HEK293 (cell line): ENCODE measurements around the gene EDAR.

Experiments used
- CTCF ChIA-PET: fragments of 350-600 bp; formaldehyde crosslinking; extraction: SDS; loops from one replicate; lab custom pipeline; 2021; ENCODE audit warnings: antibody characterized with exemption; lab: Yijun Ruan, JAX
- POLR2A ChIA-PET: fragments of 300-600 bp; formaldehyde crosslinking; extraction: SDS; loops from one replicate; lab custom pipeline; 2020; ENCODE audit warnings: antibody characterized with exemption, inconsistent platforms; lab: Yijun Ruan, JAX
- H3K27ac ChIP-seq: fragments of 200-500 bp; sonication (Bioruptor generic); 2 replicates; pipeline ENCODE4 v1.5.1; 2014; ENCODE audit warnings: low read depth, low read length, control low read depth, inconsistent platforms; ENCODE audit errors: extremely low read depth
- H3K36me3 ChIP-seq, 2 experiments: fragments of 200-500 bp in 1 of 2; sonication (Bioruptor generic) in 1 of 2; 1 replicate in 1 of 2; 2 replicates in 1 of 2; pipeline ENCODE4 v1.5.1; 2014 to 2017; ENCODE audit warnings: inconsistent platforms in 2 of 2, low read length in 2 of 2; ENCODE audit not compliant: control insufficient read depth in 2 of 2, insufficient read depth in 1 of 2
- H3K4me1 ChIP-seq: fragments of 200-500 bp; sonication (Bioruptor generic); 2 replicates; pipeline ENCODE4 v1.5.1; 2014; ENCODE audit warnings: mild to moderate bottlenecking, low read length, inconsistent platforms; ENCODE audit not compliant: control insufficient read depth, insufficient read depth
- H3K4me3 ChIP-seq: 2 replicates; pipeline ENCODE4 v1.5.1; 2011; ENCODE audit warnings: low read depth, mild to moderate bottlenecking, control low read depth, low read length, moderate library complexity
- H3K9me3 ChIP-seq: fragments of 200-500 bp; sonication (Bioruptor generic); 2 replicates; pipeline ENCODE4 v1.5.1; 2014; ENCODE audit warnings: low read depth, low read length, inconsistent platforms; ENCODE audit not compliant: control insufficient read depth, insufficient read depth
- FEZF1 ChIP-seq: fragments of 450-650 bp; formaldehyde crosslinking; IDR thresholded peaks from 2 replicates; pipeline ENCODE4 v1.5.1; 2016; ENCODE audit warnings: missing biosample characterization, missing genetic modification characterization
- GLI2 ChIP-seq: fragments of 450-650 bp; formaldehyde crosslinking; IDR thresholded peaks from 2 replicates; pipeline ENCODE4; 2017; ENCODE audit warnings: missing biosample characterization, missing genetic modification characterization, low read depth, borderline replicate concordance
- GLIS1 ChIP-seq: fragments of 450-650 bp; formaldehyde crosslinking; IDR thresholded peaks from 2 replicates; pipeline ENCODE4 v1.5.1; 2016; ENCODE audit warnings: missing biosample characterization, missing genetic modification characterization
- GLIS2 ChIP-seq: fragments of 450-650 bp; formaldehyde crosslinking; IDR thresholded peaks from 2 replicates; pipeline ENCODE4 v1.5.1; 2016; ENCODE audit warnings: missing biosample characterization, missing genetic modification characterization
- SETDB1 ChIP-seq: IDR thresholded peaks from one replicate; pipeline ENCODE4 v1.6.1; 2017; ENCODE audit warnings: mild to moderate bottlenecking, low read length, moderate library complexity, mixed read lengths; ENCODE audit not compliant: insufficient read length
- TRIM28 ChIP-seq: IDR thresholded peaks from 2 replicates; pipeline ENCODE4 v1.6.1; 2011; ENCODE audit warnings: low read length, control low read depth, borderline replicate concordance
- ZBTB10 ChIP-seq: fragments of 450-650 bp; formaldehyde crosslinking; IDR thresholded peaks from 2 replicates; pipeline ENCODE4 v1.5.1; 2016; ENCODE audit warnings: missing biosample characterization, missing genetic modification characterization
- ZBTB11 ChIP-seq: fragments of 450-650 bp; formaldehyde crosslinking; conservative IDR thresholded peaks from 2 replicates; pipeline ENCODE4 v1.5.1; 2016; ENCODE audit warnings: low read depth, missing biosample characterization, missing genetic modification characterization
- ZFP3 ChIP-seq: fragments of 450-650 bp; formaldehyde crosslinking; IDR thresholded peaks from 2 replicates; pipeline ENCODE4 v1.5.1; 2016; ENCODE audit warnings: low read depth, missing biosample characterization, missing genetic modification characterization
- ZNF140 ChIP-seq: fragments of 450-650 bp; formaldehyde crosslinking; IDR thresholded peaks from 2 replicates; pipeline ENCODE4 v1.5.1; 2016; ENCODE audit warnings: missing biosample characterization, missing genetic modification characterization
- ZNF16 ChIP-seq: fragments of 450-650 bp; formaldehyde crosslinking; IDR thresholded peaks from 2 replicates; pipeline ENCODE4 v1.5.1; 2016; ENCODE audit warnings: low read depth, missing biosample characterization, missing genetic modification characterization
- ZNF19 ChIP-seq: fragments of 450-650 bp; formaldehyde crosslinking; IDR thresholded peaks from 2 replicates; pipeline ENCODE4; 2016; ENCODE audit warnings: missing biosample characterization, missing genetic modification characterization, low read depth
- ZNF26 ChIP-seq: fragments of 450-650 bp; formaldehyde crosslinking; IDR thresholded peaks from 2 replicates; pipeline ENCODE4 v1.5.1; 2016; ENCODE audit warnings: missing biosample characterization, missing genetic modification characterization
- ZNF292 ChIP-seq: fragments of 450-650 bp; formaldehyde crosslinking; IDR thresholded peaks from 2 replicates; pipeline ENCODE4 v1.5.1; 2016; ENCODE audit warnings: low read depth, missing biosample characterization, missing genetic modification characterization, borderline replicate concordance
- ZNF302 ChIP-seq: fragments of 450-650 bp; formaldehyde crosslinking; IDR thresholded peaks from 2 replicates; pipeline ENCODE4 v1.5.1; 2016; ENCODE audit warnings: missing biosample characterization, missing genetic modification characterization, low read depth
- ZNF391 ChIP-seq: fragments of 450-650 bp; formaldehyde crosslinking; IDR thresholded peaks from 2 replicates; pipeline ENCODE4 v1.5.1; 2016; ENCODE audit warnings: low read depth, missing biosample characterization, missing genetic modification characterization, borderline replicate concordance
- ZNF747 ChIP-seq: fragments of 450-650 bp; formaldehyde crosslinking; IDR thresholded peaks from 2 replicates; pipeline ENCODE4 v1.5.1; 2016; ENCODE audit warnings: missing biosample characterization, missing genetic modification characterization
- ZXDB ChIP-seq: fragments of 450-650 bp; formaldehyde crosslinking; IDR thresholded peaks from 2 replicates; pipeline ENCODE4 v1.5.1; 2016; ENCODE audit warnings: missing biosample characterization, missing genetic modification characterization
- TF ChIP-seq, protein P1 (sequence below): fragments of 450-650 bp; formaldehyde crosslinking; IDR thresholded peaks from 2 replicates; pipeline ENCODE4 v1.5.1; 2016; ENCODE audit warnings: missing biosample characterization, missing genetic modification characterization
- TF ChIP-seq, protein P2 (sequence below): fragments of 450-650 bp; formaldehyde crosslinking; IDR thresholded peaks from 2 replicates; pipeline ENCODE4 v1.5.1; 2016; ENCODE audit warnings: missing biosample characterization, missing genetic modification characterization
- TF ChIP-seq, protein P3 (sequence below): fragments of 450-650 bp; formaldehyde crosslinking; IDR thresholded peaks from 2 replicates; pipeline ENCODE4 v1.5.1; 2017; ENCODE audit warnings: missing biosample characterization, mild to moderate bottlenecking, missing genetic modification characterization, moderate library complexity

EDAR gene

DNA sequence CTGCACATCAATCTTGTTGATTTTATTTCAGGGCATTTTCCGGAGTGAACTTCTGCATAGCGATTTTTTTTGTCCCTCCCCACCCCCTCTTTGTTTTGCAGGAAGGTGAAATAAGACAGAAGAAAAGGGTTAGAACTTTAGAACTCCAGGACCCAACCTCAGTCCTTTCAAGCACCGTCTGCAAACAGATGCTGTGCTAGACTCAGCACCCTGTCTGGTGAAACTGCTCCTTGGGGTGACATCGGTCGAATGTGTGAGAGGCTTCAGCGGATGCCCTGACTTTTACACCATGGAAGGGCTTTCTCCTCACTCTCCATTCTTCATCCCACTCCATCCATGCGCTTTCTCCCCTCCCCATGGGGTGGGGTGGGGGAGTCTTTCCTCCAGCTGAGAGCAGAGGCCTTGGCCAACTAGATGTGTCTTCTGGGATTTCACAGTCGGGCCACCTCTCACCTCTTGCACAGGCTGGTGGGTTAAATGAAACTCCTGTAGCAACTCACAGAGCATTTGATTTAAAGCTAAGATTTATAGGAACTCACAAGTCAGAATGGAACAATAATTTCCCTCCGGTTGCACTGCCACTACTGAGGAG, 43.3 kb upstream of the EDAR start:
- Histone ChIP-seq H3K4me3 (peak overlapping the region; percentile 23; the same call in 1 of the 2 replicates), H3K27ac (peak overlapping the region; percentile 96), H3K4me1 (peaks cover 33% of the 10 kb centered on the region), H3K36me3 (no peaks in the 10 kb centered on the region), H3K9me3 (no peaks in the 10 kb centered on the region)
- TF ChIP-seq ZXDB (tag by site-specific recombination) (0 out of 2 replicates have a peak, but pooled peaks have one; percentile 3), ZBTB10 (tag by site-specific recombination) (no peak)
- CTCF ChIA-PET = no interaction called here
- POLR2A ChIA-PET = interaction anchor here (0.6 to 1.0 kb wide), 2 partner anchors 37 to 44 kb away, joined by 4 to 5 read pairs; no protein-coding TSS in a partner anchor

GRCh38 chr2:109031476-109032228, 42.6 kb upstream of the EDAR start:
- Histone ChIP-seq H3K36me3 (no peaks in the 10 kb centered on the region), H3K27ac (peak overlapping the region; percentile 96), H3K9me3 (no peaks in the 10 kb centered on the region), H3K4me1 (peaks cover 33% of the 10 kb centered on the region), H3K4me3 (peak overlapping the region; percentile 23)
- ChIA-PET POLR2A (interaction anchor here (0.6 to 1.0 kb wide), 2 partner anchors 36 to 45 kb away, joined by 4 to 5 read pairs; no protein-coding TSS in a partner anchor), CTCF (no interaction called here)
- TF ChIP-seq FEZF1 (tag by site-specific recombination) (peak; percentile 81), ZBTB11 (tag by site-specific recombination) (peak; percentile 43; the same call in 1 of the 2 replicates), SETDB1 (no peak), ZFP3 (tag by site-specific recombination) (no peak), ZNF26 (tag by site-specific recombination) (no peak), ZNF747 (tag by site-specific recombination) (no peak), ZNF19 (no peak), GLI2 (no peak), ZNF140 (tag by site-specific recombination) (no peak), GLIS2 (tag by site-specific recombination) (peak; percentile 92), TRIM28 (no peak), ZNF16 (no peak), GLIS1 (tag by site-specific recombination) (peak; percentile 94), ZNF391 (tag by site-specific recombination) (no peak), ZNF302 (tag by site-specific recombination) (no peak), ZNF292 (tag by site-specific recombination) (no peak)
- TF ChIP-seq, protein P1, sequence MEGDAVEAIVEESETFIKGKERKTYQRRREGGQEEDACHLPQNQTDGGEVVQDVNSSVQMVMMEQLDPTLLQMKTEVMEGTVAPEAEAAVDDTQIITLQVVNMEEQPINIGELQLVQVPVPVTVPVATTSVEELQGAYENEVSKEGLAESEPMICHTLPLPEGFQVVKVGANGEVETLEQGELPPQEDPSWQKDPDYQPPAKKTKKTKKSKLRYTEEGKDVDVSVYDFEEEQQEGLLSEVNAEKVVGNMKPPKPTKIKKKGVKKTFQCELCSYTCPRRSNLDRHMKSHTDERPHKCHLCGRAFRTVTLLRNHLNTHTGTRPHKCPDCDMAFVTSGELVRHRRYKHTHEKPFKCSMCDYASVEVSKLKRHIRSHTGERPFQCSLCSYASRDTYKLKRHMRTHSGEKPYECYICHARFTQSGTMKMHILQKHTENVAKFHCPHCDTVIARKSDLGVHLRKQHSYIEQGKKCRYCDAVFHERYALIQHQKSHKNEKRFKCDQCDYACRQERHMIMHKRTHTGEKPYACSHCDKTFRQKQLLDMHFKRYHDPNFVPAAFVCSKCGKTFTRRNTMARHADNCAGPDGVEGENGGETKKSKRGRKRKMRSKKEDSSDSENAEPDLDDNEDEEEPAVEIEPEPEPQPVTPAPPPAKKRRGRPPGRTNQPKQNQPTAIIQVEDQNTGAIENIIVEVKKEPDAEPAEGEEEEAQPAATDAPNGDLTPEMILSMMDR (tag by site-specific recombination) = peak; percentile 94
- TF ChIP-seq, protein P2, sequence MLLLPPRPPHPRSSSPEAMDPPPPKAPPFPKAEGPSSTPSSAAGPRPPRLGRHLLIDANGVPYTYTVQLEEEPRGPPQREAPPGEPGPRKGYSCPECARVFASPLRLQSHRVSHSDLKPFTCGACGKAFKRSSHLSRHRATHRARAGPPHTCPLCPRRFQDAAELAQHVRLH (tag by site-specific recombination) = no peak
- TF ChIP-seq, protein P3, sequence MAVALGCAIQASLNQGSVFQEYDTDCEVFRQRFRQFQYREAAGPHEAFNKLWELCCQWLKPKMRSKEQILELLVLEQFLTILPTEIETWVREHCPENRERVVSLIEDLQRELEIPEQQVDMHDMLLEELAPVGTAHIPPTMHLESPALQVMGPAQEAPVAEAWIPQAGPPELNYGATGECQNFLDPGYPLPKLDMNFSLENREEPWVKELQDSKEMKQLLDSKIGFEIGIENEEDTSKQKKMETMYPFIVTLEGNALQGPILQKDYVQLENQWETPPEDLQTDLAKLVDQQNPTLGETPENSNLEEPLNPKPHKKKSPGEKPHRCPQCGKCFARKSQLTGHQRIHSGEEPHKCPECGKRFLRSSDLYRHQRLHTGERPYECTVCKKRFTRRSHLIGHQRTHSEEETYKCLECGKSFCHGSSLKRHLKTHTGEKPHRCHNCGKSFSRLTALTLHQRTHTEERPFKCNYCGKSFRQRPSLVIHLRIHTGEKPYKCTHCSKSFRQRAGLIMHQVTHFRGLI = no peak
